K562 (cell line): ENCODE data around the gene PRPSAP1. TPM values are rescaled to one million over a fixed set of nuclear protein-coding genes. Genes with fewer than 3 reads are reported as not detected.

ENCODE experiments used
- ATAC-seq: fragments of 200-7000 bp; cut with Tn5 transposase; 3 replicates; pipeline ENCODE4 v1.9.1; 2020; ENCODE audit warnings: moderate library complexity
- BruUV-seq: library from RNA; stranded (reverse); fragments of 400-500 nt; replicated peaks from 2 replicates; lab custom pipeline; 2021; lab: Mats Ljungman, UMichigan
- CTCF ChIA-PET: fragments of 300-600 bp; formaldehyde crosslinking; extraction: SDS; loops from one replicate; lab custom pipeline; 2021; ENCODE audit warnings: low intra/inter-chr PET ratio; lab: Yijun Ruan, JAX
- POLR2A ChIA-PET: fragments of 300-600, 350-650 bp; sonication (Branson Sonifier 250); formaldehyde crosslinking; extraction: SDS; loops from one replicate; lab custom pipeline; 2021; ENCODE audit warnings: antibody characterized with exemption, inconsistent platforms; lab: Yijun Ruan, JAX
- DNase-seq, 4 experiments: peaks; one replicate each; pipeline versions ENCODE4 v3.0.0 to v3.0.0-alpha.2; 2011 to 2018; ENCODE audit warnings: low spot score in 3 of 4, mixed read lengths in 3 of 4; ENCODE audit errors: extremely low read depth in 1 of 4
- FAIRE-seq: peaks from 2 replicates; lab custom pipeline; 2011; peaks lifted over from hg19 to GRCh38; lab: Jason Lieb, UNC
- H2AFZ ChIP-seq: 2 replicates; pipeline ENCODE4 v1.6.0; 2011; ENCODE audit warnings: low read depth, low read length, control low read depth, inconsistent platforms
- H3K27ac ChIP-seq: fragments of 200-600 bp; 3 replicates; pipeline ENCODE4 v1.8.0; 2011; ENCODE audit warnings: low read depth, mild to moderate bottlenecking, control low read depth, inconsistent platforms, low read length, moderate library complexity, mixed read lengths; ENCODE audit errors: extremely low read depth
- H3K27me3 ChIP-seq, 2 experiments: fragments of 300-600 bp in 1 of 2; 2 replicates in 1 of 2; 3 replicates in 1 of 2; pipeline versions ENCODE4 v1.6.0 to v1.8.0; 2011; ENCODE audit warnings: inconsistent platforms in 2 of 2, low read length in 2 of 2, mild to moderate bottlenecking in 1 of 2, mixed read lengths in 1 of 2, moderate library complexity in 1 of 2; ENCODE audit not compliant: control insufficient read depth in 2 of 2, insufficient read depth in 2 of 2
- H3K36me3 ChIP-seq: fragments of 300-600 bp; 3 replicates; pipeline ENCODE4 v1.8.0; 2011; ENCODE audit warnings: mild to moderate bottlenecking, low read length, inconsistent platforms; ENCODE audit not compliant: control insufficient read depth, insufficient read depth
- H3K4me1 ChIP-seq, 2 experiments: fragments of 200-600 bp in 1 of 2; replicated peaks in 1 of 2; 2 replicates in 1 of 2; 3 replicates in 1 of 2; pipeline versions ENCODE4 v1.5.1 to v1.8.0; 2011; ENCODE audit warnings: inconsistent platforms in 2 of 2, low read length in 2 of 2, mild to moderate bottlenecking in 1 of 2, mixed read lengths in 1 of 2, moderate library complexity in 1 of 2; ENCODE audit not compliant: control insufficient read depth in 2 of 2, insufficient read depth in 2 of 2
- H3K4me2 ChIP-seq: 2 replicates; pipeline ENCODE4 v1.6.1; 2011; ENCODE audit warnings: low read length, control low read depth, inconsistent platforms, mixed read lengths; ENCODE audit not compliant: insufficient read depth
- H3K4me3 ChIP-seq: fragments of 200-600 bp; sonication (generic), shearing (Covaris generic); 2 replicates; pipeline ENCODE4 v1.5.1; 2016; ENCODE audit warnings: control low read depth, inconsistent platforms
- H3K79me2 ChIP-seq: fragments of 200-600 bp; 3 replicates; pipeline ENCODE4 v1.8.0; 2011; ENCODE audit warnings: low read length, inconsistent platforms; ENCODE audit not compliant: control insufficient read depth, insufficient read depth
- H3K9ac ChIP-seq, 2 experiments: 2 replicates each; pipeline versions ENCODE4 v1.6.0 to v1.6.1; 2011; ENCODE audit warnings: low read depth in 2 of 2, low read length in 2 of 2, control low read depth in 1 of 2, inconsistent platforms in 1 of 2, mild to moderate bottlenecking in 1 of 2, mixed read lengths in 1 of 2; ENCODE audit not compliant: insufficient read depth in 1 of 2
- H3K9me1 ChIP-seq: one replicate; pipeline ENCODE4 v1.6.0; 2011; ENCODE audit warnings: inconsistent platforms, mild to moderate bottlenecking, low read length, moderate library complexity; ENCODE audit not compliant: control insufficient read depth, insufficient read depth
- H3K9me3 ChIP-seq: replicated peaks from 2 replicates; pipeline ENCODE4 v1.5.1; 2011; ENCODE audit warnings: low read depth, low read length, inconsistent platforms; ENCODE audit not compliant: control insufficient read depth, insufficient read depth
- H4K20me1 ChIP-seq: replicated peaks from 2 replicates; pipeline ENCODE4 v1.6.1; 2011; ENCODE audit warnings: low read length, inconsistent platforms, mixed read lengths; ENCODE audit not compliant: control insufficient read depth, insufficient read depth
- ADNP ChIP-seq: fragments of 200-800 bp; sonication (Bioruptor generic); IDR thresholded peaks from 2 replicates; pipeline ENCODE4 v1.6.1; 2016; ENCODE audit warnings: missing genetic modification characterization, missing compliant biosample characterization
- CBX8 ChIP-seq: fragments of 200-600 bp; sonication (generic); IDR thresholded peaks from 2 replicates; pipeline ENCODE4 v1.6.1; 2012; ENCODE audit warnings: borderline replicate concordance, mixed run types, low read depth, mild to moderate bottlenecking, moderate library complexity, mixed read lengths, low read length, control low read depth, inconsistent platforms; ENCODE audit not compliant: poor library complexity, severe bottlenecking; ENCODE audit errors: extremely low read depth
- CREM ChIP-seq: IDR thresholded peaks from 2 replicates; pipeline ENCODE4 v1.6.1; 2014; ENCODE audit warnings: antibody characterized with exemption, low read depth
- ESRRA ChIP-seq: fragments of 450-650 bp; IDR thresholded peaks from 2 replicates; pipeline ENCODE4 v1.6.1; 2014; ENCODE audit warnings: low read depth, mild to moderate bottlenecking, moderate library complexity, borderline replicate concordance
- KDM2B ChIP-seq: fragments of 250-450 bp; sonication (Bioruptor Pico); IDR thresholded peaks from 2 replicates; pipeline ENCODE4 v1.8.0; 2021; ENCODE audit warnings: mild to moderate bottlenecking, moderate library complexity
- POLR2A ChIP-seq: fragments of 450-650 bp; conservative IDR thresholded peaks from 2 replicates; pipeline ENCODE4 v1.6.1; 2016
- SMARCA5 ChIP-seq: fragments of 450-650 bp; IDR thresholded peaks from 2 replicates; pipeline ENCODE4 v1.6.1; 2016
- ZFX ChIP-seq: sonication (generic); formaldehyde crosslinking; IDR thresholded peaks from 2 replicates; pipeline ENCODE4 v1.8.0; 2022; ENCODE audit warnings: mild to moderate bottlenecking, missing genetic modification reagents, moderate library complexity
- WGBS: fragments of 100-300 bp; shearing (Covaris generic); methylation state at CpG from one replicate; pipeline ENCODE4 v1.1.6; 2016; ENCODE audit warnings: low coverage, mixed read lengths; ENCODE audit not compliant: insufficient coverage; ENCODE audit errors: missing lambda C conversion rate; 5-methylcytosine and 5-hydroxymethylcytosine counted together
- in situ Hi-C: fragments of 300-500 bp; cut with MboI; formaldehyde crosslinking; loops from 4 replicates; pipeline ENCODE4 v1.15.0; 2018; ENCODE audit warnings: inconsistent platforms, mixed read lengths
- intact Hi-C: fragments of 100-400 bp; cut with micrococcal nuclease; formaldehyde crosslinking; loops from 2 replicates; pipeline ENCODE4 v1.14.2; 2022
- polyA plus RNA-seq, 8 experiments: library from polyadenylated mRNA; depleted of rRNA in 4 of 8; stranded (reverse) in 5 of 8; unstranded in 3 of 8; fragments of >200 nt; fragmentation: Nextera tagmentation in 2 of 8; fragmentation: Illumina TruSeq in 1 of 8; extraction: Ambion mirVana in 2 of 8; extraction: Trizol in 1 of 8; gene quantifications; 2 replicates each; pipeline versions ENCODE4 v1.2.1 to v1.2.3, GENCODE V29; 2011 to 2014; ENCODE audit warnings: inconsistent platforms in 1 of 8, missing spikeins in 1 of 8
- total RNA-seq, 7 experiments: library from RNA; depleted of rRNA in 6 of 7; stranded (reverse); fragments of >200 nt in 6 of 7; fragmentation: Illumina TruSeq in 2 of 7; extraction: Trizol in 2 of 7; gene quantifications; 2 replicates each; pipeline versions ENCODE4 v1.2.1 to v1.2.3, GENCODE V29; 2011 to 2021; ENCODE audit warnings: low replicate concordance in 1 of 7
- TF ChIP-seq, protein P1 (sequence below): fragments of 250-450 bp; sonication (Bioruptor Pico); IDR thresholded peaks from 2 replicates; pipeline ENCODE4 v1.4.0; 2020; ENCODE audit warnings: mild to moderate bottlenecking
- TF ChIP-seq, protein P2 (sequence below): fragments of 250-450 bp; sonication (Bioruptor Pico); IDR thresholded peaks from 2 replicates; pipeline ENCODE4 v1.5.0; 2021
- TF ChIP-seq, protein P3 (sequence below): IDR thresholded peaks from 2 replicates; pipeline ENCODE4 v1.6.1; 2012; ENCODE audit warnings: low read depth, low read length, improper control_type of control experiment, borderline replicate concordance
- TF ChIP-seq, protein P4 (sequence below): fragments of 450-650 bp; formaldehyde crosslinking; IDR thresholded peaks from 2 replicates; pipeline ENCODE4 v1.4.0; 2020; ENCODE audit warnings: mild to moderate bottlenecking, mixed read lengths
- TF ChIP-seq, protein P5 (sequence below): sonication (generic); formaldehyde crosslinking; IDR thresholded peaks from 2 replicates; pipeline ENCODE4 v1.8.0; 2022; ENCODE audit warnings: mild to moderate bottlenecking, low read depth, missing genetic modification reagents

Gene PRPSAP1
- total and polyA plus RNA-seq, 9 of the 15 experiments (the other 6 are each of a cell fraction or from before 2014, with no cell fraction given) = 21.9 to 77.1 (median 40.8) TPM

DNA sequence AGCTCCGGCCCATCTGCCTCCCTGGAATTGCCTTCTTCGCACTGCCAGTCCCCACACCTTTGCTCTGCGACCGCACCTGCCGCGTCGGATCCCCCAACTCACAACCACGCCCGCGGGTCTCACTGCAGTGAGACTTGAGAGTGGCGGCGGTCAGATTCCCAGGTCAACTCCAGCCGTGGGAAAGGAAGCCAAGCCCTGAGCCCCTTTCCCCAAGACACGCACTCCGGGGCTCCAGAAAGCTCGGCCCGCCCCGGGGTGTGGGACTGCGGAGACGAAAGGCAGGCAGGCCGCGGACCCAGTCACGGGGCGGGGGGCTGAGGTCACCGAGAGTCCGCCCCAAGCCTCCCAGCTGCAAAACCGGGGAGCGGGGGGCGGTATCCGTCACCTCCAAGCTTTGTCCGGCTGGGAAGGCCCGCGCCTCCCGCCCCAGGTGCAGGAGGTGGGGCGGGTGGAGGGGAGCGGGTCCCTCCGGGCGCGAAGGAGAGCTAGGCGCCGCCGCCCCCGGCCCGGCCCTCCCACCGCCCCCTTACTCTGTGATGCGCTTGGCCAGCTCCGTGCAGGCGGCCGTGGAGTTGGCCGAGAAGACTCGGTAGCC lies 615 bp downstream of the PRPSAP1 start (continued):
- TF ChIP-seq, protein P1, sequence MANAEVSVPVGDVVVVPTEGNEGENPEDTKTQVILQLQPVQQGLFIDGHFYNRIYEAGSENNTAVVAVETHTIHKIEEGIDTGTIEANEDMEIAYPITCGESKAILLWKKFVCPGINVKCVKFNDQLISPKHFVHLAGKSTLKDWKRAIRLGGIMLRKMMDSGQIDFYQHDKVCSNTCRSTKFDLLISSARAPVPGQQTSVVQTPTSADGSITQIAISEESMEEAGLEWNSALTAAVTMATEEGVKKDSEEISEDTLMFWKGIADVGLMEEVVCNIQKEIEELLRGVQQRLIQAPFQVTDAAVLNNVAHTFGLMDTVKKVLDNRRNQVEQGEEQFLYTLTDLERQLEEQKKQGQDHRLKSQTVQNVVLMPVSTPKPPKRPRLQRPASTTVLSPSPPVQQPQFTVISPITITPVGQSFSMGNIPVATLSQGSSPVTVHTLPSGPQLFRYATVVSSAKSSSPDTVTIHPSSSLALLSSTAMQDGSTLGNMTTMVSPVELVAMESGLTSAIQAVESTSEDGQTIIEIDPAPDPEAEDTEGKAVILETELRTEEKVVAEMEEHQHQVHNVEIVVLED = no peak
- TF ChIP-seq ZFX (CRISPR knock-in tag) = peak; percentile 68; the same call in 1 of the 2 replicates
- TF ChIP-seq KDM2B = no peak
- TF ChIP-seq POLR2A = no peak
- TF ChIP-seq ADNP (tag) = no peak
- TF ChIP-seq, protein P2, sequence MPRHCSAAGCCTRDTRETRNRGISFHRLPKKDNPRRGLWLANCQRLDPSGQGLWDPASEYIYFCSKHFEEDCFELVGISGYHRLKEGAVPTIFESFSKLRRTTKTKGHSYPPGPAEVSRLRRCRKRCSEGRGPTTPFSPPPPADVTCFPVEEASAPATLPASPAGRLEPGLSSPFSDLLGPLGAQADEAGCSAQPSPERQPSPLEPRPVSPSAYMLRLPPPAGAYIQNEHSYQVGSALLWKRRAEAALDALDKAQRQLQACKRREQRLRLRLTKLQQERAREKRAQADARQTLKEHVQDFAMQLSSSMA = no peak
- no peak for TF ChIP-seq CBX8

DNA sequence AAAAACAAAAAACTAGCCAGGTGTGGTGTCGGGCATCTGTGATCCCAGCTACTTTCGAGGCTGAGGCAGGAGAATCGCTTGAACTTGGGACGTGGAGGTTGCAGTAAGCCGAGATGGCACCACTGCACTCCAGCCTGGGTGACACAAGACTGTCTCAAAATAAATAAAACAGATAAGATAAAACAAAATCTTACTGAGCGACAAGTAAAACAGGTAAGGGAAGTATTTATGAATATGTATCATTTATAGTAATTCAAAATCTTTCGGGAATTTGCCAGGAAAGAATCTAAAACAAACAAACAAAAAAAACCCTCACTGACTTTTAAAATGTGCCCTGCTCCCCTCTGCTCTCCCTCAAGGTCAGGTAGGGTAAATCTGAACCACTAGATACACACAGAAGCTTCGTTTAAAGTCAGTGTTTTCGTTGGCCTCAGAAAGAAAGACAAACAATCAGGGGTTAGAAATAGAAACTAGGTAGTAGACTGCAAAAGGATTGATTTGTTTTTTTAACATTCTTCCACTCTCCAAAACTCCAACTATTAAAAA lies 2.1 kb downstream of the PRPSAP1 start:
- in situ Hi-C loops = no loop called here
- BruUV-seq = no TSS peak
- TF ChIP-seq SMARCA5 (no peak), ESRRA (peak; percentile 42; the same call in 1 of the 2 replicates), CREM (no peak)
- TF ChIP-seq, protein P3, sequence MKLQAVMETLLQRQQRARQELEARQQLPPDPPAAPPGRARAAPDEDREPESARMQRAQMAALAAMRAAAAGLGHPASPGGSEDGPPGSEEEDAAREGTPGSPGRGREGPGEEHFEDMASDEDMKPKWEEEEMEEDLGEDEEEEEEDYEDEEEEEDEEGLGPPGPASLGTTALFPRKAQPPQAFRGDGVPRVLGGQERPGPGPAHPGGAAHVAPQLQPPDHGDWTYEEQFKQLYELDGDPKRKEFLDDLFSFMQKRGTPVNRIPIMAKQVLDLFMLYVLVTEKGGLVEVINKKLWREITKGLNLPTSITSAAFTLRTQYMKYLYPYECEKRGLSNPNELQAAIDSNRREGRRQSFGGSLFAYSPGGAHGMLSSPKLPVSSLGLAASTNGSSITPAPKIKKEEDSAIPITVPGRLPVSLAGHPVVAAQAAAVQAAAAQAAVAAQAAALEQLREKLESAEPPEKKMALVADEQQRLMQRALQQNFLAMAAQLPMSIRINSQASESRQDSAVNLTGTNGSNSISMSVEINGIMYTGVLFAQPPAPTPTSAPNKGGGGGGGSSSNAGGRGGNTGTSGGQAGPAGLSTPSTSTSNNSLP = no peak
- TF ChIP-seq, protein P4, sequence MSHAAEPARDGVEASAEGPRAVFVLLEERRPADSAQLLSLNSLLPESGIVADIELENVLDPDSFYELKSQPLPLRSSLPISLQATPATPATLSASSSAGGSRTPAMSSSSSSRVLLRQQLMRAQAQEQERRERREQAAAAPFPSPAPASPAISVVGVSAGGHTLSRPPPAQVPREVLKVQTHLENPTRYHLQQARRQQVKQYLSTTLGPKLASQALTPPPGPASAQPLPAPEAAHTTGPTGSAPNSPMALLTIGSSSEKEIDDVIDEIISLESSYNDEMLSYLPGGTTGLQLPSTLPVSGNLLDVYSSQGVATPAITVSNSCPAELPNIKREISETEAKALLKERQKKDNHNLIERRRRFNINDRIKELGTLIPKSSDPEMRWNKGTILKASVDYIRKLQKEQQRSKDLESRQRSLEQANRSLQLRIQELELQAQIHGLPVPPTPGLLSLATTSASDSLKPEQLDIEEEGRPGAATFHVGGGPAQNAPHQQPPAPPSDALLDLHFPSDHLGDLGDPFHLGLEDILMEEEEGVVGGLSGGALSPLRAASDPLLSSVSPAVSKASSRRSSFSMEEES (CRISPR knock-in tag) = no peak
- TF ChIP-seq, protein P5, sequence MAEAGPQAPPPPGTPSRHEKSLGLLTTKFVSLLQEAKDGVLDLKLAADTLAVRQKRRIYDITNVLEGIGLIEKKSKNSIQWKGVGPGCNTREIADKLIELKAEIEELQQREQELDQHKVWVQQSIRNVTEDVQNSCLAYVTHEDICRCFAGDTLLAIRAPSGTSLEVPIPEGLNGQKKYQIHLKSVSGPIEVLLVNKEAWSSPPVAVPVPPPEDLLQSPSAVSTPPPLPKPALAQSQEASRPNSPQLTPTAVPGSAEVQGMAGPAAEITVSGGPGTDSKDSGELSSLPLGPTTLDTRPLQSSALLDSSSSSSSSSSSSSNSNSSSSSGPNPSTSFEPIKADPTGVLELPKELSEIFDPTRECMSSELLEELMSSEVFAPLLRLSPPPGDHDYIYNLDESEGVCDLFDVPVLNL (CRISPR knock-in tag) = no peak
- no peak for ATAC-seq
- Histone ChIP-seq H3K4me3 (no peak overlapping the region), H3K79me2 (peaks cover 22% of the 10 kb centered on the region), H3K9me3 (no peaks in the 10 kb centered on the region; the same call in 1 of the 2 replicates), H3K9me1 (no peaks in the 10 kb centered on the region), H2AFZ (no peak overlapping the region), H3K4me1 (peaks cover 18 to 39% of the 10 kb centered on the region in 2 experiments; a peak in 4 of 5 replicates), H3K27ac (no peak overlapping the region; the same call in 2 of the 3 replicates), H3K36me3 (peaks cover 12% of the 10 kb centered on the region), H4K20me1 (no peaks in the 10 kb centered on the region), H3K9ac (no peak overlapping the region; a peak in 1 of 4 replicates), H3K27me3 (no peaks in the 10 kb centered on the region), H3K4me2 (no peak overlapping the region)
- WGBS = 64% methylated on average over 9 of the region's 9 CpGs
- no peak for DNase-seq
- intact Hi-C loops = no loop called here
- POLR2A ChIA-PET = interaction anchor here (0.7 to 2.2 kb wide), 5 partner anchors 18 to 99 kb away, joined by 3 to 7 read pairs (median 4); partner anchors contain the start of gene SPHK1
- no peak for FAIRE-seq
- CTCF ChIA-PET = no interaction called here
